Fibroblast of mammary gland (primary cell): ENCODE data around the gene LDB1.
A peak's percentile ranks its signal among the peaks of the same experiment; 100 is the strongest.

ENCODE experiments used
- DNase-seq: peaks from one replicate; pipeline ENCODE4 v3.0.0-alpha.2; 2010; ENCODE audit warnings: low read depth
- H3K4me3 ChIP-seq: 2 replicates; pipeline ENCODE4 v1.5.1; 2011; ENCODE audit warnings: low read depth, mild to moderate bottlenecking, low read length, moderate library complexity; ENCODE audit not compliant: control insufficient read depth
- CTCF ChIP-seq: conservative IDR thresholded peaks from 2 replicates; pipeline ENCODE4 v1.5.1; 2011; ENCODE audit warnings: low read depth, low read length, inconsistent platforms; ENCODE audit not compliant: control insufficient read depth, insufficient read depth

Gene LDB1

DNA sequence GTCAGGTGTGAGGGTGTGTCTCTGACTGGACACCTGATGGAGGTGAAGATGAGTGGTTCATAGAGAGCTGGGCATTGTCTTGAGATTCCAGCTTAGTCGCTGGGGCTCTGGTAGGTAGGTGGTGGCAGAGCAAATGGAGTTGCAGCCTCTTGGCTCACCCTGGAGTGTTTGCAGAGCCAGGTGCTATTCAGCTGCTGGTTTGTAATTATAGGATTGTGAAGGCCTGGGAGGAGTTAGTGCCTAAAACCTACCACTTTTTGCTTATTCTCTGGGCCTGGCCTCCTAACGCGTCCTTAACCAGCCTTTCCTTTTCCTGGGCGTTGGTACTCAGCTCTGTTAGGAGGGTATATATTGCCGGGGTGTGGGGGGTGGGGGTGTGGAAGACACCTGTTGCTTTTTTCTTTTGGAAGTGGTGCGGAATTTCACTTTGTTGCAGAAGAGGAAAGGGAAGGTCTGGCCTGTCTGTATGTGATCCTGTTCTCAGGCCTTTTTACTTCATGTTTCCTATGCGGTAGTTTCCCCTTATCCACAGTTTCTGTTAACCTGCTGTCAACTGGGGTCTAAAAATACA is 15.9 kb upstream of the LDB1 start:
- DNase-seq = no peak
- TF ChIP-seq CTCF = no peak
- no peak overlapping the region for H3K4me3 ChIP-seq

- TF ChIP-seq CTCF = no peak
- no peak for DNase-seq
- peak overlapping the region; percentile 97 for H3K4me3 ChIP-seq
These were observed 14.2 kb upstream of the LDB1 start for GRCh38 chr10:102134416-102134815.

DNA sequence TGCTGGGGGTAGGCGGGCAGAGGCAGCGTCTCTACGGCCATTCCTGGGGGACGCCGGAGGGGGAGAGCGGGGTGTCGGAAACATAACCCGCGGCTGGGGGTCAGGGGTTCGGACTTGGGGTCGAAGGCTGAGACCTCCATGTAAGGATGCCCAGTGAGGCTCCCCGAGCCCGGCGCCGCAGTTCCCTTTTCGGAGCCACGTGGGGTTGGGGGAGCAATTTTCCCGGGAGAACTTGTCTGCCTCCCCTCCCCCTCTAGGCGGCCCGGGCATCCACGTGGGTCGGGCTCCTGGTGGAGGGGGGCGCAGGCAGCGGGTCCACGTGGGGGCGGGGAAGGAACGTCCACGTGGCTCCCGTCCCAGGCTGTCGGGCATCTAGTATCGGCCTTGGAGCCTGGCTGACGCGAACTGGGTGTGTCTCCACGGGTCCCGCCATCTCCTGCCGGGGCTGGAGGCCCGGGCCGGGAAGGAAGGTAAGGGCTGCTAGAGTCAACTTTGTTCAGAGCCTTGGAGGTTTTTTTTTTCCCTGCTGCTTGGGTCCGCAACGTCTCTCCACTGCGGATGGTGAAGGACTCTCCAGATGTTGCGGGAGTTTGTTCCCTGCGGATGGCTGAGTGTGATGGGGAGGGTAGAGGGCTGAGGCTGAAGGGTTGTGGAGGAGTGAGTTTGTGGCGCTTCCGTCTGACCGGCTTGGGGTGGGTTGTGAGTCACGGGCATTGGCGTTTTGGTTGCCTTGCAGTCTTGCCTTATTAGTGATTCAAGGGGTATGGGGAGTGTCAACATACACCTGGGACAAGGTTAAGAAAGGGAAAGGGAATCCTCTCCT is 13.4 kb upstream of the LDB1 start:
- no peak for TF ChIP-seq CTCF
- H3K4me3 ChIP-seq = peak overlapping the region; percentile 97
- DNase-seq = peak; percentile 74

- peak; percentile 90 for TF ChIP-seq CTCF
- peak within 1 kb of the TSS; percentile 97 for H3K4me3 ChIP-seq
- peak; percentile 99 for DNase-seq
These were observed 12.6 kb upstream of the LDB1 start, which contains the start of gene PPRC1 for GRCh38 chr10:102132563-102133372. PPRC1 (plus strand) TSS chr10:102133040; CDS start chr10:102133069, 29 bp downstream.

GRCh38 chr10:102132193-102132562 is 12.0 kb upstream of the LDB1 start:
- peak overlapping the region; percentile 97 for H3K4me3 ChIP-seq
- TF ChIP-seq CTCF = no peak
- DNase-seq = no peak

DNA sequence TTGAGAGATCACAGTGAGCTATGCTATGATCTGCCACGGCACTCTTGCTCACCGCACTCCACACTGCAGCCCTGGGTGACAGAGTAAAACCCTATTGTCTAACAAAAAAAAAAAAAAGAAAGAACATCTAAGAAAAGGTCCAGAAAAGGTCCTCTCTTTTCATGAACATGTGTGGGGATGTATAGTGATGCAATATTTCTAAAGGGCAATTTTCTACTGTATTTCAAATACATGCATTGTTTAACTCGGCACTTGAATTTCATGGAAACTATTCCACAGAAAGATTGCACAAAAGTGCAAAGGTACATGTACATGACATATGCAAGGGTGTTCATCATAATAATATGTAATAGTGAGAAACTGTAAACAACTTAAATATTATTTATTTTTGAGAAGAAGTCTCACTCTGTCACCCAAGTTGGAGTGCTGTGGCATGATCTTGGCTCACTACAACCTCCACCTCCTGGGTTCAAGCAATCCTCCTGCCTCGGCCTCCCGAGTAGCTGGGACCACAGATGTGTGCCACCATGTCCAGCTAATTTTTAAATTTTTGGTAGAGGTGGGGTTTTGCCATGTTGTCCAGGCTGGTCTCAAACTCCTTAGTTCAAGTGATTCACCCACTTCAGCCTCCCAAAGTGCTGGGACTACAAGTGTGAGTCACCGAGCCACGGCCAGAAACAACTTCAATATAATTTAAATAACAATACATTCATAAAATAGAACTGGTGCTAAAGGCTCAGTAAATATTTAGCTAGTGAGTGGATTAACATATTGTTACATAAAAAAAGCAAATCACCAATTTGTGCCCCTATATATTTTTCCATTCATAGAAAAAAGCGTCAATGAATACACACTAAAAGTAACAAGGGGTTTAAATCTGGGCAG is 11.4 kb upstream of the LDB1 start:
- TF ChIP-seq CTCF = no peak
- DNase-seq = peak; percentile 64
- no peak overlapping the region for H3K4me3 ChIP-seq
